Thyroid gland (tissue), 4 donors: ENCODE data around the gene CCND1. TPM values are rescaled to one million over a fixed set of nuclear protein-coding genes. Genes with fewer than 3 reads are reported as not detected.

Experiments
- DNase-seq, 2 donors: peaks; one replicate each; pipeline ENCODE4 v3.0.0-alpha.2; 2019
- H3K27ac ChIP-seq, 3 donors: fragments of 200-600 bp; sonication (generic); 1 replicate in 2 of 3; 2 replicates in 1 of 3; pipeline ENCODE4 v1.5.1; 2016 to 2019; ENCODE audit warnings: mild to moderate bottlenecking in 1 of 3, moderate library complexity in 1 of 3
- H3K27me3 ChIP-seq: fragments of 200-600 bp; sonication (generic); one replicate; pipeline ENCODE4 v1.5.1; 2019
- H3K36me3 ChIP-seq, 2 donors: fragments of 200-600 bp; sonication (generic); one replicate each; pipeline ENCODE4 v1.5.1; 2016 to 2019
- H3K4me1 ChIP-seq, 2 donors: fragments of 200-600 bp; sonication (generic); one replicate each; pipeline ENCODE4 v1.5.1; 2017 to 2019
- H3K4me3 ChIP-seq, 3 donors: fragments of 200-600 bp; sonication (generic); replicated peaks in 1 of 3; 1 replicate in 2 of 3; 2 replicates in 1 of 3; pipeline ENCODE4 v1.5.1; 2016; ENCODE audit warnings: mild to moderate bottlenecking in 1 of 3
- H3K9me3 ChIP-seq: fragments of 200-600 bp; sonication (generic); one replicate; pipeline ENCODE4 v1.5.1; 2017
- CTCF ChIP-seq, 6 experiments: fragments of 200-600 bp in 3 of 6; fragments of 450-650 bp in 3 of 6; sonication (generic) in 3 of 6; IDR thresholded peaks; one replicate each; pipeline ENCODE4 v1.5.1; 2016 to 2019; ENCODE audit warnings: antibody characterized with exemption in 6 of 6, mild to moderate bottlenecking in 2 of 6, inconsistent platforms in 1 of 6, moderate library complexity in 1 of 6
- POLR2A ChIP-seq, 2 donors: fragments of 450-650 bp; IDR thresholded peaks; one replicate each; pipeline ENCODE4 v1.6.1; 2017; ENCODE audit warnings: antibody characterized with exemption in 2 of 2, mild to moderate bottlenecking in 2 of 2, moderate library complexity in 1 of 2
- WGBS, 2 donors: methylation state at CpG; one replicate each; pipeline ENCODE4 v1.1.5; 2017; 5-methylcytosine and 5-hydroxymethylcytosine counted together
- intact Hi-C: fragments of 100-400 bp; cut with DNase I; formaldehyde crosslinking; loops from one replicate; pipeline ENCODE4 v1.15.1; 2023
- total RNA-seq, 4 donors: library from RNA; depleted of rRNA; stranded (reverse); fragments of >200 nt; gene quantifications; one replicate each; pipeline ENCODE4 v1.2.3, GENCODE V29; 2016

The CCND1 gene
- total RNA-seq, 4 donors from 2014 or later = 55.1 to 110 (median 94.6) TPM

GRCh38 chr11:69624293-69624692, 16.7 kb upstream of the CCND1 start:
- no peaks in the 10 kb centered on the region for H3K4me1 ChIP-seq
- no peak for DNase-seq
- H3K27me3 ChIP-seq = no peaks in the 10 kb centered on the region
- no peaks in the 10 kb centered on the region for H3K9me3 ChIP-seq
- intact Hi-C loops = no loop called here
- no peak overlapping the region for H3K4me3 ChIP-seq
- WGBS, 2 donors = 96 to 100% methylated on average over 1 of the region's 1 CpG
- no peaks in the 10 kb centered on the region for H3K36me3 ChIP-seq
- H3K27ac ChIP-seq = no peak overlapping the region
- TF ChIP-seq POLR2A (IDR thresholded peaks at IDR 0.05) (no peak), CTCF (IDR thresholded peaks at IDR 0.05) (no peak)

- no peak for DNase-seq
- Histone ChIP-seq H3K27me3 (no peaks in the 10 kb centered on the region), H3K4me3 (no peak overlapping the region), H3K4me1 (no peaks in the 10 kb centered on the region), H3K36me3 (no peaks in the 10 kb centered on the region), H3K27ac (no peak overlapping the region), H3K9me3 (no peaks in the 10 kb centered on the region)
- WGBS, 2 donors = 79 to 89% methylated on average over 10 of the region's 10 CpGs
- intact Hi-C loops = no loop called here
- TF ChIP-seq POLR2A (IDR thresholded peaks at IDR 0.05) (no peak), CTCF (IDR thresholded peaks at IDR 0.05) (no peak)
Measured at GRCh38 chr11:69625476-69625875, 15.5 kb upstream of the CCND1 start.

- Histone ChIP-seq H3K4me3 (no peak overlapping the region), H3K36me3 (no peaks in the 10 kb centered on the region), H3K4me1 (no peaks in the 10 kb centered on the region), H3K27ac (no peak overlapping the region), H3K9me3 (no peaks in the 10 kb centered on the region), H3K27me3 (no peaks in the 10 kb centered on the region)
- TF ChIP-seq CTCF (IDR thresholded peaks at IDR 0.05) (no peak), POLR2A (IDR thresholded peaks at IDR 0.05) (no peak)
- intact Hi-C loops = no loop called here
- WGBS, 2 donors = 56 to 59% methylated on average over 14 of the region's 14 CpGs
- DNase-seq = no peak
Measured at GRCh38 chr11:69627551-69627950, 13.4 kb upstream of the CCND1 start.

- Histone ChIP-seq H3K27me3 (no peaks in the 10 kb centered on the region), H3K27ac (no peak overlapping the region), H3K9me3 (no peaks in the 10 kb centered on the region), H3K4me1 (no peaks in the 10 kb centered on the region), H3K4me3 (no peak overlapping the region), H3K36me3 (no peaks in the 10 kb centered on the region)
- intact Hi-C loops = loop anchor here (10.0 kb wide), 1 partner anchor 95 kb away; no protein-coding TSS in a partner anchor
- no peak for DNase-seq
- 93 to 95% methylated on average over 2 of the region's 2 CpGs for WGBS, 2 donors
- TF ChIP-seq CTCF (IDR thresholded peaks at IDR 0.05) = no peak
- TF ChIP-seq POLR2A (IDR thresholded peaks at IDR 0.05) = no peak
Measured at GRCh38 chr11:69630017-69630416, 10.9 kb upstream of the CCND1 start.

- intact Hi-C loops = loop anchor here (10.0 kb wide), 1 partner anchor 96 kb away; no protein-coding TSS in a partner anchor
- H3K27me3 ChIP-seq = no peaks in the 10 kb centered on the region
- H3K27ac ChIP-seq = no peak overlapping the region
- TF ChIP-seq POLR2A (IDR thresholded peaks at IDR 0.05) = no peak
- TF ChIP-seq CTCF (IDR thresholded peaks at IDR 0.05) = no peak
- H3K36me3 ChIP-seq = no peaks in the 10 kb centered on the region
- H3K4me3 ChIP-seq = no peak overlapping the region
- no peaks in the 10 kb centered on the region for H3K4me1 ChIP-seq
- H3K9me3 ChIP-seq = no peaks in the 10 kb centered on the region
- 90 to 95% methylated on average over 8 of the region's 8 CpGs for WGBS, 2 donors
- DNase-seq = no peak
Measured at GRCh38 chr11:69630424-69630823, 10.5 kb upstream of the CCND1 start.
